Measurements from ENCODE around the gene NPPB.

The NPPB gene

GRCh38 chr1:11831945-11832725 is 26.6 kb downstream of the NPPB start:
- FAIRE-seq: no peak

- FAIRE-seq: no peak
Measured at GRCh38 chr1:11828511-11828910, 30.2 kb downstream of the NPPB start.

DNA sequence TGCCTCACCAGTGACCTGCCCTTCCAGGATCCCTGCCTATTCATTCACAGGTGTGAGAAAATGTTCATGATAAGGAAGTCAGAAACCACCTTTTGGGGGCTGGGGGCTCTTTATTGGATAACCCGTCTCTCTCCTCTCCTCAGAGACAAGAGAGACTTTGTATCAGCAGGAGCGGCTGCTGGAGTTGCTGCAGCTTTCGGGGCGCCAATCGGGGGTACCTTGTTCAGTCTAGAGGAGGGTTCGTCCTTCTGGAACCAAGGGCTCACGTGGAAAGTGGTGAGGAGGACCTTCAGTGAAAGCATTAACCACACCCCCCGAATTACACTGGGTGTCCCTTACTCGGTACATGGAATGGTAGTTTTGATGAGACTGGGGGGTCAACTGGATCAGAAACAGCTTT is 31.8 kb downstream of the NPPB start:
- FAIRE-seq: no peak

- FAIRE-seq: no peak
Measured at GRCh38 chr1:11825131-11825530, 33.6 kb downstream of the NPPB start.

GRCh38 chr1:11823366-11824137 is 35.2 kb downstream of the NPPB start:
- no peak for FAIRE-seq

GRCh38 chr1:11822091-11822490 is 36.7 kb downstream of the NPPB start:
- FAIRE-seq: no peak

GRCh38 chr1:11817192-11817591 is 41.6 kb downstream of the NPPB start:
- no peak for FAIRE-seq

DNA sequence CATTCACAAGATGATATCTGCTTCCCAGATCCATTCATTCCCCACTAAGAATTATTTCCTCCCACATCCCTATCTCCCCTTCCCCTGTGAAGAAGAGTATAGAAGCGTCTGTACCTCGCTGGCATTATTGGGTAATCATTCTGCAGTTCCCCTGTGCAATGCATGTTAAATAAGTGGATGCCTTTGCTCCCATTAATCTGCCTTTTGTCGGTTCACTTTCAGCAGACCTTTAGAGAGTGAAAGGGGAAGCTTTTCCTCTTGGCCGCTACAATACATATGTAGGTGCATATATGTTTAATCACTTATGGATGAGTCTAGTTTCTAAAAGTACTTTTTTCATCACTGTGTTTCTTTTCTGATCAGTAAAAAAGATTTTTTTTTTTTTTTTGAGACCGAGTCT is 45.7 kb downstream of the NPPB start:
- FAIRE-seq: no peak
